LNCAP (cell line): ENCODE data around the gene SLC2A3.

Experiments
- CTCF ChIP-seq: fragments of 450-650 bp; IDR thresholded peaks from 2 replicates; pipeline ENCODE4 v1.5.1; 2017; ENCODE audit warnings: mild to moderate bottlenecking

SLC2A3 gene

GRCh38 chr12:7892186-7892980 lies 43.6 kb downstream of the SLC2A3 start:
- TF ChIP-seq CTCF = no peak

- no peak for TF ChIP-seq CTCF
These were observed 51.3 kb downstream of the SLC2A3 start for GRCh38 chr12:7884689-7885088.

- TF ChIP-seq CTCF = no peak
These were observed 56.7 kb downstream of the SLC2A3 start for GRCh38 chr12:7879246-7879645.

- no peak for TF ChIP-seq CTCF
These were observed 58.6 kb downstream of the SLC2A3 start for GRCh38 chr12:7877420-7877819.

- TF ChIP-seq CTCF = no peak
These were observed 63.2 kb downstream of the SLC2A3 start, which contains the start of gene SLC2A14 for GRCh38 chr12:7872566-7873319. TSS of gene SLC2A14 (minus strand) at chr12:7872915. CDS start at chr12:7869880, 3,035 bp downstream.

- no peak for TF ChIP-seq CTCF
These were observed 65.7 kb downstream of the SLC2A3 start for GRCh38 chr12:7870335-7870734.
